AG08396 (cell line): ENCODE results near the gene EYA4.
A peak's percentile ranks its signal among the peaks of the same experiment; 100 is the strongest.

Experiments
- DNase-seq: peaks from one replicate; pipeline ENCODE4 v3.0.0; 2012; ENCODE audit warnings: low spot score, mixed read lengths

The EYA4 gene

DNA sequence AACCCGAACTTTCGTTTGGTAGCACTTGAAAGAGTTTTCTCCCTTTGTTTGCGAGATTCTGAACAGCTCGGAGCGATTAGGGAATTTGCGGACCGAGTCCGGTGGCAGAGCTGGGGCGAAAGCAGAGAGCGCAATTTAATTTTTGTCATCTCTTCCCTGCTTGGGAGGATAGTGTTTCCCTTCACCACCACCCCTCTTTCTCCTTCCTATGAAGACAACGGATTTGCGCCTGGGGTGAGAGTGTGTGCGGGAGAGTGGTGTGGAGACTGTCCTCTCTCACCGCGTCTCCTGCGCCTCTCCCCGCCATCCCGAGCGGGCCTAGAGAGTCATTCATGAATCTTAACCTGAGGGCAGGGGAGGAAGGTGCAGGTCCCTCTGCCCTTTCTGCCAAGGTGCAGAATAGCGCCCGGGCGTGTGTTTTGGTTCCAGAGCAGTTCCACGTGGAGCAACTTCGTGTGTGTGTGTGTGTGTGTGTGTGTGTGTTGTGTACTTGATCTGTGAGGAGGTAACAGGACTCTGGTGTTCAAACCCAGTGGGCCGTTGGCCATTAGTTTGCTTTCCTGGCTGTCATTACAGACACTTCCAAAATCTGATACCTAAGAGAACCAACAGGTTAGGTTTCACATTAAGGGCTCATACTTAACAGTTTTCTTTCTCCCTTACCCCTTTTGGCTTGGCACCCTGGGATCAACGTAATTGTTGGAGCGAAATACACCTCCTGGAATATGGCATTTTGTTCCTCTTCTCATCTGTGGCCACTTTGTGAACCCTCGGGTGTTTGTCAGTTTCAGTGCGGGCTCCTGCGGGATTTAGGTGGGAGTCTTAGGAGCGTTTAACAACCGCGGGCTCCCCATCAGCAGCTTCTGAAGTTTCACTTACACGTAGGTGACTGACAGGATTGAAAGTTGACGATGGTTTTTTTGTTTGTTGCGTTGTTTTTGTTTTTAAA lies 1.8 kb downstream of the EYA4 start:
- peak; percentile 21 for DNase-seq

GRCh38 chr6:133243723-133244305 lies 2.7 kb downstream of the EYA4 start:
- no peak for DNase-seq

DNA sequence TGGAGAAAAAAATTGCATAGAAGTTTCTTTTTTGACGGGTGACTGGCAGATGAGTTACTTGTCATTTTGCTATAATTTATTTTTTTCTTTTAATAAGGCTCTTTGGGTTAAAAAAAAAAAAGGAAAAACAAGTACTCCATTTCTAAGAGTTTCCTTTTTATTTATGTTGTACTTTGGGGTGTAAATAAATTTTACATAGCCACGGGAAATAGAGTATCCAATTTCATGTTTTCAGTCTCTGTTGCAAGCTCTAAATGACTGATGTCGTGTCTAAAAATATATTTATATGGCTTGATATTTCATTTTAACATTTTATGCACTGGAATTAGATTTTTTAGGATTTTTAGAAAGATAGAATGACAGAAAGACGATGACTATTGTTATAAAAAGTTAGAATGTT lies 3.4 kb downstream of the EYA4 start:
- DNase-seq = no peak

- no peak for DNase-seq
Measured at GRCh38 chr6:133245007-133245406, 3.9 kb downstream of the EYA4 start.

- DNase-seq = no peak
Measured at GRCh38 chr6:133245422-133245903, 4.3 kb downstream of the EYA4 start.

GRCh38 chr6:133247581-133247980 lies 6.4 kb downstream of the EYA4 start:
- DNase-seq = no peak

- DNase-seq = no peak
Measured at GRCh38 chr6:133248241-133249001, 7.3 kb downstream of the EYA4 start.

GRCh38 chr6:133251688-133252087 lies 10.5 kb downstream of the EYA4 start:
- no peak for DNase-seq

- peak; percentile 41 for DNase-seq
Measured at GRCh38 chr6:133254552-133255228, 13.5 kb downstream of the EYA4 start.

DNA sequence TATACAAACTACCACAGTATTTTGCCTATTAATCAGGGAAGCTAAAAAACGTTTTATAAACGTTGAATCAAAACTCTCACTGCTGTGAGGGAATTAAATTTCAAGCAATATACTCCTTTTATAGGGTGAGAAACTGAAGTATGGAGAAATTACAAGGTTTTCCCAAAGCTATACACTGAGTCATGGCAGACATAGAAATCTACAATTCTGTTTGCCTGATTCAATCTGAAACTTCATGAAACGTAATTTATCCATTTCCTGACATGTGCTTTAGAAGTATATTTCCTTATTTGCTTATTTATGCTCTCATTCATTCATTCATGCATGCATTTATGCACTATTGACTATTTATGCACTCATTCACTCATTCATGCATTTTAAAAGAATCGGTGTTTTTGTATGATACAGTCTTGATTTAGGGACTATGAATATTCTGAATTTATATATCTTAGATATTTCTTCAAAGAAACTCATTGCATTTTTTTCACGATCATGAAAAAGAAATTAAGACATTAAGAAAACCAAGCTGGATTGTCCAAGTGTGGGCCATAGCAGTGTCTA lies 16.5 kb downstream of the EYA4 start:
- DNase-seq = no peak

GRCh38 chr6:133259561-133259960 lies 18.4 kb downstream of the EYA4 start:
- no peak for DNase-seq

DNA sequence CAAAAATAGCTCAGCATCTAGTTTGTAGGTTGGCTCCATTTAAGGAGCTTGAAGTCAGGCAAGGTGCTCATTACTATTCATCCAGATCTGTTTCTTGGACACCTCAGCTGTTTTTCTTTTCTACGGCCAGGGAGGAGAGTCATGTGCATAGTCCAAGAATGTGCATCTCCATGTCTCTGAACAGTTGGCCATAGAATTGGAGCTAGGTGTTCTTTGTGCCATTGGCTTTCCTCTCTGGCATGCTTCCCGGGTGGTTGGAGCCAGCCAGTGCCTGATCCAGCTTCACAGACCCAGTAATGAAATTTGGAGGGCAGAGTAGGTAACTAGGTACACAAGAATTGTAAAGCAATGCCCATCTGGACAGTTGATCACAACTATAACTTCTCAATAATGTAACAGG lies 21.6 kb downstream of the EYA4 start:
- DNase-seq = no peak

DNA sequence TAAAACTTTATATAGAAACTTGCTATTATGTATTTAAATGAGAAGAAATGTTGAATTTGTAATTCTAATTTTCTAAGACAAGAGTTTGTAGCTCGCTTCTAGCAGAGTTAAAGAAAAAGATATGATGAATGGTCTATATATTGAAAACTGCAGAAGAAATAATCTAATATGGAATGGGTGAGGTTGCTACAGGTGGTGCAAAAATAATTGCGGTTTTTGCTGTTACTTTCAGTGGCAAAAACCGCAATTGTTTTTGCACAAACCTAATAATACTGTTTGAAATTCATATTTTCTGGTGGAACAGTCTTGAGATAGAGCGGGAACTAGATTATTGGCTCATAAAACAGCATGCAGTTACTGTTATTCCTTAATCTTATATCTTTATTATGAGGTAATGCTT lies 23.9 kb downstream of the EYA4 start:
- no peak for DNase-seq

GRCh38 chr6:133266186-133266585 lies 25.0 kb downstream of the EYA4 start:
- no peak for DNase-seq

DNA sequence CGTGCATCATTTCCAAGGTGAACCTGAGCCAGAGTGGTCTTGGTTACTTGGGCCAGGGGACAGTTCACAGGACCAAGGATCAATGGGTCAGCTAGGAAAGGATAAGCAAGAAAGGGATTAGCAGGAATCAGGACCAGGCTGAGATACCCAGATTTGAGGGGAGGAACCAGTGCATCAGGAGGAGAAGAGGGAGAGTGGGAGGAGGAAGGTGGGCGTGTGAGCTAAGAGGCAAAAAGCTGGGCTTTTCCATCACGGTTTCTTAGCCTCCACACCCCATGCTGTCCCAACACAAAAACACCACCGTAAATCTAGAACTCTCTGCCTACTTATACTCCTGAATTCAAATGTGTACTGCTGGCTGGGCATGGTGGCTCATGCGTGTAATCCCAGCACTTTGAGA lies 27.5 kb downstream of the EYA4 start:
- DNase-seq = no peak

DNA sequence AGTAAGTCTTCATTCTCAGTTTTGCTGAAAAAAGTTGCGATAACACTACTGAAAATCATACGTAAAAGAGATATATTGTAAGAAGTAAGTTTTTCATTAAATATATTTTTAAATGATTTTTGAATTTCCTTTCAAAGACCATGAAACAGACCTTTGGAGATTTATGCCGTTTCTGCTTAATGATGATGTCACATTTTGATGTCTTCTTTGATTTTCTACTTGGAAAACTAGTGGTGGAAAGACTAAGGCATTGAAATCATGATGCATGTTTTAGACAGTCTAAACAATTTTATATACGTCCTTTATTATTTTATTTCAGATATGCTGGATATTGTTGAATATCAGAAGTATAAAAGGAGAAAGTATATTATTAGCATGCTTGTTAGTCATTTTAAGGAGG lies 33.7 kb downstream of the EYA4 start:
- no peak for DNase-seq

- no peak for DNase-seq
Measured at GRCh38 chr6:133275213-133275612, 34.1 kb downstream of the EYA4 start.

- no peak for DNase-seq
Measured at GRCh38 chr6:133277228-133277899, 36.2 kb downstream of the EYA4 start.

DNA sequence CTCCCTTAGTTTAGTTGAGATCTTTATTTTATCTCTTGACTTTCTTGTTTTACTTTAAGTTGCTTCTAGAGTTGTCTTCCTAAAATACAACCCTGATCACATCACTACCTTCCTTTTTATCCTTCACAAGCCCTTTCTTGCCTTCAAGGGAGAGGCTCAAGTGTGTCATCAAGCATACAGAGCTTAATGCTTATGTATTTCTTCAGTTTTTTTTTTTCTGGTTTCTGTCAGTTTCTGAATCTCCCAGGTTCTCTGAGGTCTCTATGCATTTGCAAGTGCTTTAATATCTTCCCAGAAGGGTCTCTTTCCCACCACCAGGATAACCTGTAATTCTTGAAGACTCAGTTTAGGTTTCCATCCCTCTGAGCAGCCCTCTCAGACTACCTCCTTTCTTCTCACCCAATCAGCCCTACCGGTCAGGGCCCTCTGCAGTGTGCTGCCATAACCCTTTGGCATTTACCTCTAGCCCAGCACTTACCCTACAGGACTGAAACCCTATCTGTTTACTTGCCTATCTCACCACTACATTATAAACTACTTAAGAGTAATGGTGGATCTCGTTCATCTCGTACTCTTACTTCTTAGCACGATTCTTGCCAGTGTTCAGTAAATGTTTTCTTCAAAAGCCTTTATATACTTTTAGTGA lies 36.9 kb downstream of the EYA4 start:
- no peak for DNase-seq

DNA sequence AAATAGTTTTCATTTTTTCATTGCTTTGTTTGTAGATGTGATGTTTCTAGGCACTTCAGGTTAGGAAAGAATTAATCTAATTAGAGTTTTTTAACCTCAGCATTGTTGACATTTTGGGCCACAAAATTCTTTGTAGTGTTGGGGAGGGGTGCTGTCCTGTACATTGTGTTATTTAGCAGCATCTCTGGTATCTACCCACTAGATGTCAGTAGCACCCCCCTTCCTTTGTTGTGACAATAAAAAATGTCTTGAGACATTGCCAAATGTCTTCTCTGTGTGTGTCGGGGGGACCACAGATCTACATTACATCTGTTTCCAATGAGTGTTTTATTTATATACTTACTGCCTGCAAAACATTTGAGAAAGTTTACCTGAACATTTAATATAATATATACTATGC lies 45.6 kb downstream of the EYA4 start:
- peak; percentile 8 for DNase-seq

- no peak for DNase-seq
Measured at GRCh38 chr6:133288662-133289061, 47.5 kb downstream of the EYA4 start.
